Endothelial cell of umbilical vein (primary cell): ENCODE measurements around the gene MAPK1IP1L. TPM values are rescaled to one million over a fixed set of nuclear protein-coding genes. Genes with fewer than 3 reads are reported as not detected.

Source experiments
- BruUV-seq: library from RNA; stranded (reverse); fragments of 400-500 nt; replicated peaks from 2 replicates; lab custom pipeline; 2021; lab: Mats Ljungman, UMichigan
- CTCF ChIA-PET: fragments of 300-600, 350-600 bp; sonication (Branson Sonifier 250); formaldehyde crosslinking; loops from one replicate; lab custom pipeline; 2021; ENCODE audit warnings: antibody characterized with exemption, inconsistent platforms; lab: Charles Lee
- POLR2A ChIA-PET: fragments of 300-600, 350-600 bp; sonication (Branson Sonifier 250); formaldehyde crosslinking; loops from one replicate; lab custom pipeline; 2021; ENCODE audit warnings: antibody characterized with exemption, inconsistent platforms; lab: Charles Lee
- DNase-seq: peaks from one replicate; pipeline ENCODE4 v3.0.0-alpha.2; 2011; ENCODE audit warnings: low read depth, low spot score
- FAIRE-seq: peaks from 2 replicates; lab custom pipeline; 2011; peaks lifted over from hg19 to GRCh38; lab: Jason Lieb, UNC
- H2AFZ ChIP-seq: 2 replicates; pipeline ENCODE4 v1.6.0; 2012; ENCODE audit warnings: low read depth, low read length, control low read depth, inconsistent platforms
- H3K27ac ChIP-seq: 2 replicates; pipeline ENCODE4 v1.5.1; 2011; ENCODE audit warnings: low read depth, mild to moderate bottlenecking, control low read depth, low read length, moderate library complexity; ENCODE audit not compliant: insufficient read depth
- H3K27me3 ChIP-seq, 2 experiments: 2 replicates each; pipeline versions ENCODE4 v1.6.0 to v1.6.1; 2011; ENCODE audit warnings: low read length in 2 of 2, mixed read lengths in 1 of 2; ENCODE audit not compliant: control insufficient read depth in 2 of 2, insufficient read depth in 2 of 2
- H3K36me3 ChIP-seq, 2 experiments: 2 replicates in 1 of 2; 3 replicates in 1 of 2; pipeline ENCODE4 v1.5.1; 2011; ENCODE audit warnings: low read length in 2 of 2, mild to moderate bottlenecking in 1 of 2, moderate library complexity in 1 of 2; ENCODE audit not compliant: control insufficient read depth in 2 of 2, insufficient read depth in 2 of 2; ENCODE audit errors: extremely low read depth in 1 of 2
- H3K4me1 ChIP-seq: 3 replicates; pipeline ENCODE4 v1.5.1; 2011; ENCODE audit warnings: mild to moderate bottlenecking, low read length; ENCODE audit not compliant: control insufficient read depth, insufficient read depth; ENCODE audit errors: extremely low read depth
- H3K4me2 ChIP-seq: 2 replicates; pipeline ENCODE4 v1.6.1; 2011; ENCODE audit warnings: low read length, control low read depth, mixed read lengths; ENCODE audit not compliant: insufficient read depth
- H3K4me3 ChIP-seq, 3 experiments: fragments of 200-600 bp in 1 of 3; sonication (generic), shearing (Covaris generic) in 1 of 3; replicated peaks in 1 of 3; 2 replicates each; pipeline ENCODE4 v1.5.1; 2011 to 2016; ENCODE audit warnings: control low read depth in 3 of 3, low read length in 3 of 3, mild to moderate bottlenecking in 2 of 3, inconsistent platforms in 1 of 3, low read depth in 1 of 3, moderate library complexity in 1 of 3; ENCODE audit not compliant: insufficient read depth in 1 of 3
- H3K79me2 ChIP-seq: 2 replicates; pipeline ENCODE4 v1.6.0; 2012; ENCODE audit warnings: low read length, inconsistent platforms; ENCODE audit not compliant: control insufficient read depth, insufficient read depth
- H3K9ac ChIP-seq: replicated peaks from 2 replicates; pipeline ENCODE3; 2011; ENCODE audit warnings: low read length, control low read depth; ENCODE audit not compliant: insufficient read depth; ENCODE audit errors: extremely low read depth
- H3K9me1 ChIP-seq: replicated peaks from 3 replicates; pipeline ENCODE4 v1.6.0; 2011; ENCODE audit warnings: mild to moderate bottlenecking, low read length; ENCODE audit not compliant: control insufficient read depth, insufficient read depth; ENCODE audit errors: extremely low read depth
- H3K9me3 ChIP-seq: replicated peaks from 2 replicates; pipeline ENCODE4 v1.5.1; 2012; ENCODE audit warnings: low read length, inconsistent platforms; ENCODE audit not compliant: control insufficient read depth, insufficient read depth
- H4K20me1 ChIP-seq: replicated peaks from 2 replicates; pipeline ENCODE3; 2011; ENCODE audit warnings: mild to moderate bottlenecking, low read length; ENCODE audit not compliant: control insufficient read depth, insufficient read depth; ENCODE audit errors: extremely low read depth
- EZH2 ChIP-seq: IDR thresholded peaks from 2 replicates; pipeline ENCODE4 v1.6.1; 2012; ENCODE audit warnings: borderline replicate concordance, low read depth, mild to moderate bottlenecking, moderate library complexity, low read length, inconsistent platforms; ENCODE audit not compliant: severe bottlenecking
- FOS ChIP-seq: IDR thresholded peaks from 2 replicates; pipeline ENCODE4 v1.6.1; 2011; ENCODE audit warnings: mild to moderate bottlenecking, low read length, moderate library complexity, borderline replicate concordance; ENCODE audit not compliant: insufficient read depth
- GATA2 ChIP-seq: IDR thresholded peaks from 2 replicates; pipeline ENCODE4 v1.7.0; 2011; ENCODE audit warnings: low read depth, mild to moderate bottlenecking, moderate library complexity, mixed read lengths, low read length; ENCODE audit not compliant: insufficient read length, insufficient read depth
- JUN ChIP-seq: IDR thresholded peaks from 2 replicates; pipeline ENCODE4 v1.6.1; 2011; ENCODE audit warnings: borderline replicate concordance, low read depth; ENCODE audit not compliant: insufficient read length, insufficient read depth
- MYC ChIP-seq: IDR thresholded peaks from one replicate; pipeline ENCODE4 v1.6.1; 2011; ENCODE audit warnings: mild to moderate bottlenecking, low read depth, low read length
- POLR2A ChIP-seq: IDR thresholded peaks from 2 replicates; pipeline ENCODE4 v1.6.1; 2012; ENCODE audit warnings: low read depth, mild to moderate bottlenecking, control low read depth, low read length
- POLR2AphosphoS5 ChIP-seq: IDR thresholded peaks from 2 replicates; pipeline ENCODE4 v1.6.1; 2012; ENCODE audit warnings: low read depth, mild to moderate bottlenecking, control low read depth, low read length, moderate library complexity; ENCODE audit not compliant: insufficient read depth
- dilution Hi-C: fragments of 300-500 bp; cut with MboI; formaldehyde crosslinking; loops from one replicate; pipeline ENCODE4 v1.15.0; 2019; ENCODE audit warnings: low sequenced_read_pairs; ENCODE audit not compliant: extremely low pct_ligation_motif_present
- intact Hi-C: fragments of 100-400 bp; cut with micrococcal nuclease; formaldehyde crosslinking; loops from one replicate; pipeline ENCODE4 v1.10.0; 2022
- polyA plus RNA-seq, 4 experiments: library from polyadenylated mRNA; depleted of rRNA in 3 of 4; stranded (reverse) in 3 of 4; unstranded in 1 of 4; fragments of >200 nt; gene quantifications; 2 replicates each; pipeline versions ENCODE4 v1.2.1 to v1.2.3, GENCODE V29; 2011 to 2012; ENCODE audit warnings: missing spikeins in 1 of 4
- total RNA-seq: library from RNA; stranded (reverse); gene quantifications from 2 replicates; pipeline ENCODE4 v1.2.3, GENCODE V29; 2021
- TF ChIP-seq, protein P1 (sequence below), 2 donors: IDR thresholded peaks; 1 replicate in 1 of 2; 2 replicates in 1 of 2; pipeline ENCODE4 v1.5.1; 2011; ENCODE audit warnings: low read length in 2 of 2, mild to moderate bottlenecking in 2 of 2, moderate library complexity in 2 of 2, control low read depth in 1 of 2, inconsistent platforms in 1 of 2, low read depth in 1 of 2; ENCODE audit not compliant: insufficient read depth in 1 of 2; ENCODE audit errors: extremely low read depth in 1 of 2
- TF ChIP-seq, protein P2 (sequence below): IDR thresholded peaks from 2 replicates; pipeline ENCODE4 v1.6.1; 2011; ENCODE audit not compliant: insufficient read depth, insufficient read length

The MAPK1IP1L gene
- total and polyA plus RNA-seq, 2 donors (not counting 3 experiments of a cell fraction or from before 2014, with no cell fraction given), result 129 to 208 TPM

- Histone ChIP-seq H3K9me3 (no peaks in the 10 kb centered on the region), H3K4me3 (no peak overlapping the region), H3K9ac (no peak overlapping the region), H3K4me2 (no peak overlapping the region), H2AFZ (no peak overlapping the region), H4K20me1 (no peaks in the 10 kb centered on the region), H3K27me3 (no peaks in the 10 kb centered on the region), H3K79me2 (peaks cover 28% of the 10 kb centered on the region), H3K9me1 (no peaks in the 10 kb centered on the region), H3K36me3 (peaks cover 2 to 14% of the 10 kb centered on the region in 2 experiments), H3K4me1 (no peaks in the 10 kb centered on the region), H3K27ac (no peak overlapping the region)
- POLR2A ChIA-PET, result interaction anchor here (1.1 kb wide), 1 partner anchor 13 kb away, joined by 3 read pairs; the partner anchor contains the start of gene MAPK1IP1L
- dilution Hi-C loops (no loop called here), intact Hi-C loops (no loop called here)
- no peak for DNase-seq
- BruUV-seq, result no TSS peak
- no peak for FAIRE-seq
- TF ChIP-seq, protein P1, sequence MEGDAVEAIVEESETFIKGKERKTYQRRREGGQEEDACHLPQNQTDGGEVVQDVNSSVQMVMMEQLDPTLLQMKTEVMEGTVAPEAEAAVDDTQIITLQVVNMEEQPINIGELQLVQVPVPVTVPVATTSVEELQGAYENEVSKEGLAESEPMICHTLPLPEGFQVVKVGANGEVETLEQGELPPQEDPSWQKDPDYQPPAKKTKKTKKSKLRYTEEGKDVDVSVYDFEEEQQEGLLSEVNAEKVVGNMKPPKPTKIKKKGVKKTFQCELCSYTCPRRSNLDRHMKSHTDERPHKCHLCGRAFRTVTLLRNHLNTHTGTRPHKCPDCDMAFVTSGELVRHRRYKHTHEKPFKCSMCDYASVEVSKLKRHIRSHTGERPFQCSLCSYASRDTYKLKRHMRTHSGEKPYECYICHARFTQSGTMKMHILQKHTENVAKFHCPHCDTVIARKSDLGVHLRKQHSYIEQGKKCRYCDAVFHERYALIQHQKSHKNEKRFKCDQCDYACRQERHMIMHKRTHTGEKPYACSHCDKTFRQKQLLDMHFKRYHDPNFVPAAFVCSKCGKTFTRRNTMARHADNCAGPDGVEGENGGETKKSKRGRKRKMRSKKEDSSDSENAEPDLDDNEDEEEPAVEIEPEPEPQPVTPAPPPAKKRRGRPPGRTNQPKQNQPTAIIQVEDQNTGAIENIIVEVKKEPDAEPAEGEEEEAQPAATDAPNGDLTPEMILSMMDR (IDR thresholded peaks at IDR 0.05; ENCODE audit: extremely low read depth in 1 of 2, insufficient read depth in 1 of 2, low read depth in 1 of 2, low read length in 2 of 2), result no peak
- no peak for TF ChIP-seq FOS
- TF ChIP-seq EZH2, result no peak
- TF ChIP-seq JUN, result no peak
- no peak for TF ChIP-seq GATA2
- TF ChIP-seq, protein P2, sequence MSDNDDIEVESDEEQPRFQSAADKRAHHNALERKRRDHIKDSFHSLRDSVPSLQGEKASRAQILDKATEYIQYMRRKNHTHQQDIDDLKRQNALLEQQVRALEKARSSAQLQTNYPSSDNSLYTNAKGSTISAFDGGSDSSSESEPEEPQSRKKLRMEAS, result no peak
- no peak for TF ChIP-seq MYC
- TF ChIP-seq POLR2AphosphoS5, result no peak
- TF ChIP-seq POLR2A, result no peak
- CTCF ChIA-PET, result interaction anchor here (1.3 to 2.2 kb wide), 2 partner anchors 9 to 13 kb away, joined by 3 to 9 read pairs; partner anchors contain the start of gene MAPK1IP1L
Measured at GRCh38 chr14:55038708-55039107, 12.7 kb upstream of the MAPK1IP1L start.
